Measurements from ENCODE around the gene SNAP25. TPM values are rescaled to one million over a fixed set of nuclear protein-coding genes. Genes with fewer than 3 reads are reported as not detected.

SNAP25 gene
- total and polyA plus RNA-seq, 10 of the 15 experiments (the other 5 are each of a cell fraction or from before 2014, with no cell fraction given): not detected

DNA sequence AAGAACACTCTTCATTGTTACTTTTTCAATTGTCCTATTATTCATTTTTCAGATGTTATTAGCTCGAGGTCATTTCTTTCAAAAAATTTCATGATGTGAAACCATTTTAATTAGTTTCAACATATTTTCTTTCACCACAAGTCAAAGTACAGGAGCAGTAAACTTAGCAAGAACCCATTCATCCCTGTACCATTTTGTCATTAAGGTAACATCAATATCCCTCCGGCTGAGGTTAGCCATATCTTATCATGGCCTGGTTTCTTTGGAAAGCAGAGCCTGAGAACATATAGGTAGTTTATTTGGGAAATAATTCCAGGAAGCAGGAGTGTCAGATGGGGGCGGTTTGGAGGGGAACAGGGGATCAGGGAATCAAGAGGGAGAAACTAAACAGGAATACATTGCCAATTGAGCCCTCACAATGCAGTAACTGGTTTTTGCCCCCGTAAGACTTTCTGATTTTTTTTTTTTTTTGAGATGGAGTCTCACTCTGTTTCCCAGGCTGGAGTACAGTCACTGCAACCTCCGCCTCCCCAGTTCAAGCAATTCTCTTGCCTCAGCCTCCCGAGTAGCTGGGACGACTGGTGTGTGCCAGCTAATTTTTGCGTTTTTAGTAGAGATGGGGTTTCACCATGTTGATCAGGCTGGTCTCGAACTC, 131.7 kb downstream of the SNAP25 start (continued):
- TF ChIP-seq, protein P1, sequence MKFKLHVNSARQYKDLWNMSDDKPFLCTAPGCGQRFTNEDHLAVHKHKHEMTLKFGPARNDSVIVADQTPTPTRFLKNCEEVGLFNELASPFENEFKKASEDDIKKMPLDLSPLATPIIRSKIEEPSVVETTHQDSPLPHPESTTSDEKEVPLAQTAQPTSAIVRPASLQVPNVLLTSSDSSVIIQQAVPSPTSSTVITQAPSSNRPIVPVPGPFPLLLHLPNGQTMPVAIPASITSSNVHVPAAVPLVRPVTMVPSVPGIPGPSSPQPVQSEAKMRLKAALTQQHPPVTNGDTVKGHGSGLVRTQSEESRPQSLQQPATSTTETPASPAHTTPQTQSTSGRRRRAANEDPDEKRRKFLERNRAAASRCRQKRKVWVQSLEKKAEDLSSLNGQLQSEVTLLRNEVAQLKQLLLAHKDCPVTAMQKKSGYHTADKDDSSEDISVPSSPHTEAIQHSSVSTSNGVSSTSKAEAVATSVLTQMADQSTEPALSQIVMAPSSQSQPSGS (IDR thresholded peaks at IDR 0.05; ENCODE audit: low read length): peak; percentile 51; the same call in 1 of the 2 replicates

DNA sequence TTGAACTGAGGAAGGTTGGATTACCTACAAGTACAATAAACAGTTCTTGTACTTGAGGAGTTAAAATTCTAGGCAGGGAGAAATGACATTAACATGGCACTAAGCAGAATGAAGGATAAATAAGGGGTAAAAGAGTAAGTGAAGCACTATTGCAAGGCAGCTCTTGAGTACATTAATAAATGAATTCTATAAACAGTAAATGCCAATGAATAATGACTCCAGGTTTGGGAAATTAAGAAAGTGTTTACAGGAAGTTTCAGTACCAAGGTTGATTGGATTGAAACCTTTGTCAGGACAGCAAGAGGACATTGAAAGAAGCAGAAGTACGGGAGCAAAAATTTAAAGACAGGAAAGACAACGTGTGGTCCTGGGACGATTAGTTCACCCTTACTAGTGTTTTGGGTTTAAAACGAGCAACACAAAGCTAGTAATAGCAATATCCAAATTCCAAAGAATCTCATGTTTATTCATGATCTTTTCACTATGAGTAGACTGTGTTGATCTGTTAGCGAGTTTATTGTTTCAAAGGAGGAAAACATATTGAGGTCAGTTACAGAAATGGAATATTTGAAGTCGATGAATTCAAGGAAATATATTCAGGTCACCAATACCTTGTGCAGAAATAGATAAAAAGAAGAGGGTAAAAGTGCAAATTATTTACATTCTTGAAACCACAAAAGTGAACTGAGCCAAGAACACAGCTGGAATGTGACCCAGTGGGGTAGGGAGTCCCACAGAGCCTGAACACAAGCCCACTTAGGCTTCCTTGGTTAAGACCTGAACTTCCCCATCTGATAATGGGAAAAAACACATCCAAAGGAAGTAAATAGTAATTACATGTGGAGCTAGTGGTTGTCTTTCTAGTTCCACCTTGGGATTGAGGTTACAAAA, 134.5 kb downstream of the SNAP25 start:
- H3K4me2 ChIP-seq (ENCODE audit: control insufficient read depth, insufficient read depth): no peak overlapping the region
- FAIRE-seq (no peak), DNase-seq (ENCODE audit: low read depth, low spot score) (no peak), ATAC-seq (no peak)
- H3K9ac ChIP-seq (ENCODE audit: control insufficient read depth, insufficient read depth, low read length): no peak overlapping the region
- TF ChIP-seq PAX8 (IDR thresholded peaks at IDR 0.05) (no peak), POLR2A (IDR thresholded peaks at IDR 0.05; ENCODE audit: low read depth, low read length) (no peak), RUNX3 (IDR thresholded peaks at IDR 0.05; ENCODE audit: low read length) (no peak), EED (IDR thresholded peaks at IDR 0.05; ENCODE audit: low read depth) (no peak), ZNF207 (IDR thresholded peaks at IDR 0.05; ENCODE audit: borderline replicate concordance) (no peak), JUNB (IDR thresholded peaks at IDR 0.05) (no peak), ASH2L (IDR thresholded peaks at IDR 0.05; ENCODE audit: borderline replicate concordance, low read depth) (no peak), STAT3 (IDR thresholded peaks at IDR 0.05; ENCODE audit: low read depth, low read length) (no peak), WRNIP1 (IDR thresholded peaks at IDR 0.05; ENCODE audit: borderline replicate concordance, low read depth, low read length) (no peak)
- TF ChIP-seq, protein P2, sequence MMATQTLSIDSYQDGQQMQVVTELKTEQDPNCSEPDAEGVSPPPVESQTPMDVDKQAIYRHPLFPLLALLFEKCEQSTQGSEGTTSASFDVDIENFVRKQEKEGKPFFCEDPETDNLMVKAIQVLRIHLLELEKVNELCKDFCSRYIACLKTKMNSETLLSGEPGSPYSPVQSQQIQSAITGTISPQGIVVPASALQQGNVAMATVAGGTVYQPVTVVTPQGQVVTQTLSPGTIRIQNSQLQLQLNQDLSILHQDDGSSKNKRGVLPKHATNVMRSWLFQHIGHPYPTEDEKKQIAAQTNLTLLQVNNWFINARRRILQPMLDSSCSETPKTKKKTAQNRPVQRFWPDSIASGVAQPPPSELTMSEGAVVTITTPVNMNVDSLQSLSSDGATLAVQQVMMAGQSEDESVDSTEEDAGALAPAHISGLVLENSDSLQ (IDR thresholded peaks at IDR 0.05): no peak
- TF ChIP-seq, protein P3, sequence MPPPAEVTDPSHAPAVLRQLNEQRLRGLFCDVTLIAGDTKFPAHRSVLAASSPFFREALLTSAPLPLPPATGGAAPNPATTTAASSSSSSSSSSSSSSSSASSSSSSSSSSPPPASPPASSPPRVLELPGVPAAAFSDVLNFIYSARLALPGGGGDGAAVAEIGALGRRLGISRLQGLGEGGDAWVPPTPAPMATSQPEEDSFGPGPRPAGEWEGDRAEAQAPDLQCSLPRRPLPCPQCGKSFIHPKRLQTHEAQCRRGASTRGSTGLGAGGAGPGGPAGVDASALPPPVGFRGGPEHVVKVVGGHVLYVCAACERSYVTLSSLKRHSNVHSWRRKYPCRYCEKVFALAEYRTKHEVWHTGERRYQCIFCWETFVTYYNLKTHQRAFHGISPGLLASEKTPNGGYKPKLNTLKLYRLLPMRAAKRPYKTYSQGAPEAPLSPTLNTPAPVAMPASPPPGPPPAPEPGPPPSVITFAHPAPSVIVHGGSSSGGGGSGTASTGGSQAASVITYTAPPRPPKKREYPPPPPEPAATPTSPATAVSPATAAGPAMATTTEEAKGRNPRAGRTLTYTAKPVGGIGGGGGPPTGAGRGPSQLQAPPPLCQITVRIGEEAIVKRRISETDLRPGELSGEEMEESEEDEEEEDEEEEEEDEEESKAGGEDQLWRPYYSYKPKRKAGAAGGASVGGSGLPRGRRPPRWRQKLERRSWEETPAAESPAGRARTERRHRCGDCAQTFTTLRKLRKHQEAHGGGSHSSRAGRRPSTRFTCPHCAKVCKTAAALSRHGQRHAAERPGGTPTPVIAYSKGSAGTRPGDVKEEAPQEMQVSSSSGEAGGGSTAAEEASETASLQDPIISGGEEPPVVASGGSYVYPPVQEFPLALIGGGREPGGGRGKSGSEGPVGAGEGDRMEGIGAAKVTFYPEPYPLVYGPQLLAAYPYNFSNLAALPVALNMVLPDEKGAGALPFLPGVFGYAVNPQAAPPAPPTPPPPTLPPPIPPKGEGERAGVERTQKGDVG (CRISPR knock-in tag; IDR thresholded peaks at IDR 0.05): no peak
- no peak overlapping the region for H3K27ac ChIP-seq (ENCODE audit: control insufficient read depth, insufficient read depth)
- no peaks in the 10 kb centered on the region for H3K36me3 ChIP-seq (ENCODE audit: control insufficient read depth in 2 of 2, insufficient read depth in 2 of 2, low read length in 1 of 2)
- no peak overlapping the region for H2AFZ ChIP-seq (ENCODE audit: control insufficient read depth, low read depth, low read length)
- ChIA-PET RAD21 (ENCODE audit: unreplicated experiment) (interaction anchor here (0.9 to 8.3 kb wide), 8 partner anchors 9 to 125 kb away, joined by 3 to 86 read pairs (median 4); partner anchors contain the start of gene MKKS), SMC1A (ENCODE audit: uncharacterized antibody, unreplicated experiment) (interaction anchor here (1.0 to 7.4 kb wide), 10 partner anchors 8 to 1192 kb away, joined by 4 to 103 read pairs (median 5); no protein-coding TSS in a partner anchor), CTCF (interaction anchor here (0.8 to 3.4 kb wide), 11 partner anchors 10 to 318 kb away, joined by 3 to 20 read pairs (median 5); no protein-coding TSS in a partner anchor), POLR2A (interaction anchor here (1.4 to 2.5 kb wide), 2 partner anchors 11 to 81 kb away, joined by 3 to 8 read pairs; partner anchors contain the start of gene MKKS)
- no peak overlapping the region for H3K4me3 ChIP-seq
- no TSS peak for BruUV-seq (replicated peaks)
- H4K20me1 ChIP-seq (ENCODE audit: control insufficient read depth, insufficient read depth): no peaks in the 10 kb centered on the region
- H3K9me3 ChIP-seq (replicated peaks; ENCODE audit: control insufficient read depth, insufficient read depth, low read length): no peaks in the 10 kb centered on the region; the same call in 2 of the 3 replicates
- H3K79me2 ChIP-seq (ENCODE audit: control insufficient read depth, insufficient read depth, low read length): no peaks in the 10 kb centered on the region
- in situ Hi-C loops (cut with MboI) (no loop called here), intact Hi-C loops (cut with micrococcal nuclease; ENCODE audit: unreplicated experiment) (loop anchor here (5.0 kb wide), 2 partner anchors 74 to 124 kb away; no protein-coding TSS in a partner anchor)
- 15% methylated on average over 6 of the region's 6 CpGs for WGBS (ENCODE audit: insufficient coverage, insufficient replicate concordance, low lambda C conversion rate, missing lambda C conversion rate)
- H3K4me1 ChIP-seq (ENCODE audit: control insufficient read depth, insufficient read depth, low read length): peaks cover 12% of the 10 kb centered on the region
- H3K27me3 ChIP-seq (replicated peaks in 1 of 2; ENCODE audit: control insufficient read depth in 2 of 2, insufficient read depth in 2 of 2, low read length in 1 of 2): no peaks in the 10 kb centered on the region
